WTC11 (cell line): ENCODE results near the gene MEGF11. TPM values are rescaled to one million over a fixed set of nuclear protein-coding genes. Genes with fewer than 3 reads are reported as not detected.

ENCODE experiments used
- ATAC-seq: fragments of 200-7000 bp; cut with Tn5 transposase; 2 replicates; pipeline ENCODE4 v1.10.0; 2021; ENCODE audit warnings: mild to moderate bottlenecking, moderate library complexity
- CTCF ChIA-PET: fragments of 300-600 bp; sonication (Branson Sonifier 250); formaldehyde crosslinking; loops from one replicate; lab custom pipeline; 2021; ENCODE audit warnings: antibody characterized with exemption; lab: Charles Lee
- POLR2A ChIA-PET: fragments of 350-600 bp; sonication (Branson Sonifier 250); formaldehyde crosslinking; loops from one replicate; lab custom pipeline; 2021; ENCODE audit warnings: antibody characterized with exemption; lab: Charles Lee
- DNase-seq: peaks from one replicate; pipeline ENCODE4 v3.0.0; 2021; ENCODE audit warnings: low spot score
- H3K27ac Mint-ChIP-seq: 2 replicates; pipeline ENCODE4 v1.8.0; 2021; ENCODE audit warnings: mixed read lengths
- H3K27me3 Mint-ChIP-seq: 2 replicates; pipeline ENCODE4 v1.8.0; 2021; ENCODE audit warnings: low read depth, mild to moderate bottlenecking, moderate library complexity, mixed read lengths
- H3K36me3 Mint-ChIP-seq: 2 replicates; pipeline ENCODE4 v1.8.0; 2021; ENCODE audit warnings: mixed read lengths
- H3K4me1 Mint-ChIP-seq: 2 replicates; pipeline ENCODE4 v1.8.0; 2022; ENCODE audit warnings: mixed read lengths
- H3K4me3 Mint-ChIP-seq: 2 replicates; pipeline ENCODE4 v1.8.0; 2021; ENCODE audit warnings: mild to moderate bottlenecking, moderate library complexity, mixed read lengths
- H3K9me3 Mint-ChIP-seq: 2 replicates; pipeline ENCODE4 v1.8.0; 2021; ENCODE audit warnings: mixed read lengths
- CBFB ChIP-seq: sonication (generic); formaldehyde crosslinking; IDR thresholded peaks from 2 replicates; pipeline ENCODE4 v1.8.1; 2022; ENCODE audit warnings: mild to moderate bottlenecking, low read depth, missing genetic modification reagents
- GABPB1 ChIP-seq: sonication (generic); formaldehyde crosslinking; IDR thresholded peaks from 2 replicates; pipeline ENCODE4 v1.8.1; 2023; ENCODE audit warnings: mild to moderate bottlenecking, missing genetic modification reagents
- GTF2I ChIP-seq: fragments of 250-450 bp; sonication (Bioruptor Pico); conservative IDR thresholded peaks from 2 replicates; pipeline ENCODE4 v1.4.0; 2021; ENCODE audit warnings: mild to moderate bottlenecking
- HMGXB4 ChIP-seq: sonication (generic); formaldehyde crosslinking; IDR thresholded peaks from 2 replicates; pipeline ENCODE4 v1.8.1; 2023; ENCODE audit warnings: mild to moderate bottlenecking, moderate library complexity, missing genetic modification reagents
- MYBL2 ChIP-seq: sonication (generic); formaldehyde crosslinking; IDR thresholded peaks from 2 replicates; pipeline ENCODE4 v1.8.1; 2023; ENCODE audit warnings: mild to moderate bottlenecking, moderate library complexity, missing genetic modification reagents
- PRDM15 ChIP-seq: sonication (generic); formaldehyde crosslinking; IDR thresholded peaks from 2 replicates; pipeline ENCODE4 v1.8.0; 2022; ENCODE audit warnings: missing genetic modification reagents
- TP53 ChIP-seq: sonication (generic); formaldehyde crosslinking; IDR thresholded peaks from 2 replicates; pipeline ENCODE4 v1.8.1; 2023; ENCODE audit warnings: mild to moderate bottlenecking, missing genetic modification reagents
- ZNF219 ChIP-seq: sonication (generic); formaldehyde crosslinking; IDR thresholded peaks from 2 replicates; pipeline ENCODE4 v1.8.0; 2023; ENCODE audit warnings: missing genetic modification reagents, mild to moderate bottlenecking, borderline replicate concordance
- ZNF317 ChIP-seq: sonication (generic); formaldehyde crosslinking; IDR thresholded peaks from 2 replicates; pipeline ENCODE4 v1.8.1; 2023; ENCODE audit warnings: low read depth, mild to moderate bottlenecking, moderate library complexity, missing genetic modification reagents, borderline replicate concordance
- ZNF396 ChIP-seq: fragments of 250-450 bp; sonication (Bioruptor Pico); IDR thresholded peaks from 2 replicates; pipeline ENCODE4 v1.8.0; 2021; ENCODE audit warnings: mild to moderate bottlenecking, moderate library complexity, borderline replicate concordance
- total RNA-seq: library from RNA; stranded (reverse); gene quantifications from 3 replicates; pipeline ENCODE4 v1.2.3, GENCODE V29; 2021
- TF ChIP-seq, protein P1 (sequence below): sonication (generic); formaldehyde crosslinking; IDR thresholded peaks from 2 replicates; pipeline ENCODE4 v1.8.1; 2023; ENCODE audit warnings: mild to moderate bottlenecking, missing genetic modification reagents, moderate library complexity
- TF ChIP-seq, protein P2 (sequence below): sonication (generic); formaldehyde crosslinking; IDR thresholded peaks from 2 replicates; pipeline ENCODE4 v1.8.1; 2022; ENCODE audit warnings: low read depth, mild to moderate bottlenecking, moderate library complexity, missing genetic modification reagents, borderline replicate concordance
- TF ChIP-seq, protein P3 (sequence below): sonication (generic); formaldehyde crosslinking; IDR thresholded peaks from 2 replicates; pipeline ENCODE4 v1.8.1; 2022; ENCODE audit warnings: mild to moderate bottlenecking, moderate library complexity, missing genetic modification reagents

MEGF11 gene
- total RNA-seq, 1 experiment from 2014 or later, result 3.3 TPM

GRCh38 chr15:66198757-66199156 lies 54.8 kb downstream of the MEGF11 start (continued):
- TF ChIP-seq ZNF317 (CRISPR knock-in tag), result no peak
- no peak for TF ChIP-seq GABPB1 (CRISPR knock-in tag)
- no peak for TF ChIP-seq TP53 (CRISPR knock-in tag)
- TF ChIP-seq ZNF219 (CRISPR knock-in tag), result no peak
- no peak for TF ChIP-seq CBFB (CRISPR knock-in tag)
- TF ChIP-seq PRDM15 (CRISPR knock-in tag), result no peak
- TF ChIP-seq, protein P1, sequence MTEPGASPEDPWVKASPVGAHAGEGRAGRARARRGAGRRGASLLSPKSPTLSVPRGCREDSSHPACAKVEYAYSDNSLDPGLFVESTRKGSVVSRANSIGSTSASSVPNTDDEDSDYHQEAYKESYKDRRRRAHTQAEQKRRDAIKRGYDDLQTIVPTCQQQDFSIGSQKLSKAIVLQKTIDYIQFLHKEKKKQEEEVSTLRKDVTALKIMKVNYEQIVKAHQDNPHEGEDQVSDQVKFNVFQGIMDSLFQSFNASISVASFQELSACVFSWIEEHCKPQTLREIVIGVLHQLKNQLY, result no peak

DNA sequence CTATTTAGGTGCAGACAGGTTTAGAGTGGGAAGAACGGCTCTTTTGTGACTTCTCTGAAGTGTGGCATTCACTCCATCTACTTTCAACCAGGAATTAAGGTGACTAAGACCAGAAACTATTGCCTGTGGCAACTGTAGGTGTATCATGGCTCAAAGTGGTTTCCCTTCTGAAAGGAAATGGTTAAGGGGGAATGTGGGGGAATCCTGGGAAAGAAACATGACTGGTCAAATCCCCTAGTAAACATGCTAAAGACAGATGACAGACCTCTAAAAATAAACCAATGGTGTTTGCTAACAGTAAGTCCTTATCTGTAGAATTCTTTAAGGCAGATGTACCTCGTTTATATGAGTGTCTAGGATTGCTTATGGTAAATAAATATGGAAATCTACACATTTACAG lies 56.9 kb downstream of the MEGF11 start:
- 0 out of 2 replicates have a peak, but pooled peaks cover 3% of the 10 kb centered on the region for H3K9me3 Mint-ChIP-seq
- no peak for ATAC-seq
- H3K4me3 Mint-ChIP-seq, result no peak overlapping the region
- TF ChIP-seq HMGXB4, result no peak
- TF ChIP-seq GABPB1 (CRISPR knock-in tag), result no peak
- TF ChIP-seq, protein P2, sequence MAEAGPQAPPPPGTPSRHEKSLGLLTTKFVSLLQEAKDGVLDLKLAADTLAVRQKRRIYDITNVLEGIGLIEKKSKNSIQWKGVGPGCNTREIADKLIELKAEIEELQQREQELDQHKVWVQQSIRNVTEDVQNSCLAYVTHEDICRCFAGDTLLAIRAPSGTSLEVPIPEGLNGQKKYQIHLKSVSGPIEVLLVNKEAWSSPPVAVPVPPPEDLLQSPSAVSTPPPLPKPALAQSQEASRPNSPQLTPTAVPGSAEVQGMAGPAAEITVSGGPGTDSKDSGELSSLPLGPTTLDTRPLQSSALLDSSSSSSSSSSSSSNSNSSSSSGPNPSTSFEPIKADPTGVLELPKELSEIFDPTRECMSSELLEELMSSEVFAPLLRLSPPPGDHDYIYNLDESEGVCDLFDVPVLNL (CRISPR knock-in tag), result no peak
- TF ChIP-seq ZNF396, result no peak
- TF ChIP-seq, protein P3, sequence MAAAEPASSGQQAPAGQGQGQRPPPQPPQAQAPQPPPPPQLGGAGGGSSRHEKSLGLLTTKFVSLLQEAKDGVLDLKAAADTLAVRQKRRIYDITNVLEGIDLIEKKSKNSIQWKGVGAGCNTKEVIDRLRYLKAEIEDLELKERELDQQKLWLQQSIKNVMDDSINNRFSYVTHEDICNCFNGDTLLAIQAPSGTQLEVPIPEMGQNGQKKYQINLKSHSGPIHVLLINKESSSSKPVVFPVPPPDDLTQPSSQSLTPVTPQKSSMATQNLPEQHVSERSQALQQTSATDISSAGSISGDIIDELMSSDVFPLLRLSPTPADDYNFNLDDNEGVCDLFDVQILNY (CRISPR knock-in tag), result no peak
- TF ChIP-seq MYBL2 (CRISPR knock-in tag), result no peak
- no peaks in the 10 kb centered on the region for H3K36me3 Mint-ChIP-seq
- ChIA-PET POLR2A (no interaction called here), CTCF (no interaction called here)
- DNase-seq, result no peak
- no peaks in the 10 kb centered on the region for H3K27me3 Mint-ChIP-seq
- no peaks in the 10 kb centered on the region for H3K4me1 Mint-ChIP-seq
- H3K27ac Mint-ChIP-seq, result no peak overlapping the region

- no peaks in the 10 kb centered on the region for H3K27me3 Mint-ChIP-seq
- no peaks in the 10 kb centered on the region for H3K36me3 Mint-ChIP-seq
- POLR2A ChIA-PET, result no interaction called here
- H3K9me3 Mint-ChIP-seq, result 0 out of 2 replicates have a peak, but pooled peaks cover 3% of the 10 kb centered on the region
- DNase-seq (no peak), ATAC-seq (no peak)
- H3K27ac Mint-ChIP-seq, result no peak overlapping the region
- peaks cover 7% of the 10 kb centered on the region for H3K4me1 Mint-ChIP-seq
- 0 out of 2 replicates have a peak, but pooled peaks have one; percentile 59 for TF ChIP-seq GTF2I (CRISPR knock-in tag)
- no peak for TF ChIP-seq ZNF219 (CRISPR knock-in tag)
- CTCF ChIA-PET, result no interaction called here
- no peak overlapping the region for H3K4me3 Mint-ChIP-seq
These were observed 57.8 kb downstream of the MEGF11 start for GRCh38 chr15:66195621-66196230.
